ENCODE measurements around the gene RALGPS2. TPM values are rescaled to one million over a fixed set of nuclear protein-coding genes. Genes with fewer than 3 reads are reported as not detected.

Gene RALGPS2
- total RNA-seq, 1 donor: 34.0 TPM

DNA sequence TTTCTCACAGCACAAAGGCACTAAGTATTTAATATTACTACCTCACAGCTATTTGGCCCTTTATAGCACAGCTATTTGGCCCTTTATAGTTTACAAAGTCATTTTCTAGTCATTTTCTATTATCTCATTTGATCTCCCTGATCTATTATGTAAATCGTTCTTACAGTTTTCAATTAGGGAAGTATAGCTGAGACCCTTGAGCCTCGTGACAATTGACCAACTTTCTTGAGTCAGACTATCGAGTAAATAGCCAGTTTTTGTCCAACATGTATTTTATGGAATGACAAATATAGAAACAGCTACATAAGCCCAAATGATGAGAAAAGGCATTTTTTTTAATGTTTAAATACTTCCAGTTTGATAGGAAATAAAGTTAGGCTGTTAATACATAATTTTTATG, 152.9 kb downstream of the RALGPS2 start:
- Histone ChIP-seq H3K27me3 (ENCODE audit: insufficient read depth, low read length) (no peaks in the 10 kb centered on the region), H3K4me1 (ENCODE audit: insufficient read depth, low read length) (no peaks in the 10 kb centered on the region), H3K9me3 (ENCODE audit: low read depth, low read length) (no peaks in the 10 kb centered on the region), H3K4me3 (ENCODE audit: low read length) (no peak overlapping the region)

DNA sequence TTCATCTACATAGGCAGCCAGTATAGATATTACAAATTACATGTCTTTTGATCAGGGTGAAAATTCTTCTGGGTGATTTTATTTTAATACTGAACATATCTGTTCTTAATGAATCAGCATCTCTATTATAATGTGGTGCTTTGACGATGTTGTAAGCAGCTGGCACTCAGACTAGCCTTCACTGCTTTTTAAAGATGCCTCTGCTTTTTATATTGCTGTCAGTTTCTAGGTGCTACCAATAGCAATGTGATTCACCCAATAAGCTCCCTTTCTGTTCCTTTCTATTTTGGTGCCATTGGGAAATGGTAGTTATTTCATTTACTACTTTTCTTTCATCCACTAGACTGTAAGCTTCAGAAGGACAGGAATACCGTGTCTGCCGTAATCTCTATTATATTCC, 156.9 kb downstream of the RALGPS2 start:
- Histone ChIP-seq H3K4me1 (ENCODE audit: insufficient read depth, low read length) (no peaks in the 10 kb centered on the region), H3K27me3 (ENCODE audit: insufficient read depth, low read length) (no peaks in the 10 kb centered on the region), H3K4me3 (ENCODE audit: low read length) (no peak overlapping the region), H3K9me3 (ENCODE audit: low read depth, low read length) (no peaks in the 10 kb centered on the region)

DNA sequence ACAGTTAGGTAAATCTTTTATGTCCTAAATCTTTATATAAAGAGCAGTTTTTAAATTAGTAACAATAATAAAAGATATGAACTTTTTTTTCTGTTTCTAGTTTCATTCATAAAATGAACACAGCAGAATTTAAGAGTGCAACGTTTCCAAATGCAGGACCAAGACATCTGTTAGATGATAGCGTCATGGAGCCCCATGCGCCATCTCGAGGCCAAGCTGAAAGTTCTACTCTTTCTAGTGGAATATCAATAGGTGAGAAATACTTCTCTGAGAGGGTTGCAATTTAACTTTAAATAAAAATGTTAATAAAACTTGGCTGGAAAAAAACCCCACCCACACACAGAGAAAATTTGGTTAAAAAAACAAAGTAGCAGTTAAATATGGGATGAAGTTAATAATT, 160.8 kb downstream of the RALGPS2 start:
- H3K27me3 ChIP-seq (ENCODE audit: insufficient read depth, low read length): no peaks in the 10 kb centered on the region
- no peak overlapping the region for H3K4me3 ChIP-seq (ENCODE audit: low read length)
- no peaks in the 10 kb centered on the region for H3K4me1 ChIP-seq (ENCODE audit: insufficient read depth, low read length)
- no peaks in the 10 kb centered on the region for H3K9me3 ChIP-seq (ENCODE audit: low read depth, low read length)

DNA sequence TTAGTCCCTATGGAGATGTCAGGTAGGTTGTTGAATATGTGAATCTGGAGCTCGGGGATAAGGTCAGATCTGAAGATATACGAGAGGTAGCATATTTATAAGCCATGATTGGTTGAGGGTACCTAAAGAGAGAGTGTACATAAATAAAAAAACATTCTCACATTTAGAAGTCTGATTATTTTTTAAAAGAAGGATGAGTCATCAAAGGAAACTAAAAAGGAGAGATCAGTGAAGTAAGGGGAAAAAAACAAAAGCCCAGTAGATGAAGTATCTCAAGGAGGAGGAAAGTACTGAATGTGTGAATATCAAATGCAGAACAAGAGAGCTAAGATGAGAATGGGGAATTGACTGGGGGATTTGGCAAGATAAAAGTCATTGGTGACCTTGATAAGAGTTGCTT, 161.5 kb downstream of the RALGPS2 start:
- Histone ChIP-seq H3K9me3 (ENCODE audit: low read depth, low read length) (no peaks in the 10 kb centered on the region), H3K4me1 (ENCODE audit: insufficient read depth, low read length) (no peaks in the 10 kb centered on the region), H3K4me3 (ENCODE audit: low read length) (no peak overlapping the region), H3K27me3 (ENCODE audit: insufficient read depth, low read length) (no peaks in the 10 kb centered on the region)

DNA sequence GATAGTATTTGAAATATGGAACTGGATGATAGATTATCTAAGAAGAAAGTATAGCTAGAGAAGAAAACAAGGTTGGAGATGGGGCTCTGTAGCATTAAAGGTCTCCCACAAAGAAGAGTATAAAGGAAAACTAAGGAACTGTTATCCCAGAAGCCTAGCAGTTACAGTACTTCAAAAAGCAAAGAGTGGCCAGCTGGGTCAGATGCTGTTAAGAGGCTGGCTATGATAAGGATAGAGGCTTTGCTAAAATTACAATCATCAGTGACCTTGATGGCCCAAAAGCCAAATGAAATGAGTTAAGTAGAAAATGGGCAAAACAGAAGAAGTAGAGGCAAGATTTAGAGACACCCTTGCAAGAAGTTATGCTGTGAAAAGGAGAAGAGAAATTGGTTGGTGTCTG, 170.9 kb downstream of the RALGPS2 start:
- H3K4me3 ChIP-seq (ENCODE audit: low read length): no peak overlapping the region
- H3K4me1 ChIP-seq (ENCODE audit: insufficient read depth, low read length): no peaks in the 10 kb centered on the region
- no peaks in the 10 kb centered on the region for H3K9me3 ChIP-seq (ENCODE audit: low read depth, low read length)
- H3K27me3 ChIP-seq (ENCODE audit: insufficient read depth, low read length): no peaks in the 10 kb centered on the region

DNA sequence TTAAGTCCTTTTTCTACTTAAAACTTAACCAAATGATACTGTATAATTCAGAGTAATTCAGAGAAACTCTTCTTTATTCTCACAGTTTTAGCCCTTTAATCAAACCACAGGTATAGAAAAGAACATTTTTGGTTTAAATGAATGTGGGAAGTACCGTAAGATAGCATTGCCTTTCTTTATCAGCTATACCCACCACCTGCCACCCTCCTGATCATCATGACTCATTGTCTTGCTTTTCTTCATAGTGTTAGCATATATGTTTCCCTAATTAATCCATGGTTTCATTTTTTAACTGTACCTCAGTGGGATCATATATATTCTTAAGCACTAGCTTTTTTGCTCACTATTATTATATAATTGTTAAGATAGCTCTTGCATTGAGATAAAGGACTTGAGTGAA, 173.4 kb downstream of the RALGPS2 start:
- H3K27me3 ChIP-seq (ENCODE audit: insufficient read depth, low read length): no peaks in the 10 kb centered on the region
- H3K4me1 ChIP-seq (ENCODE audit: insufficient read depth, low read length): no peaks in the 10 kb centered on the region
- no peaks in the 10 kb centered on the region for H3K9me3 ChIP-seq (ENCODE audit: low read depth, low read length)
- H3K4me3 ChIP-seq (ENCODE audit: low read length): no peak overlapping the region

DNA sequence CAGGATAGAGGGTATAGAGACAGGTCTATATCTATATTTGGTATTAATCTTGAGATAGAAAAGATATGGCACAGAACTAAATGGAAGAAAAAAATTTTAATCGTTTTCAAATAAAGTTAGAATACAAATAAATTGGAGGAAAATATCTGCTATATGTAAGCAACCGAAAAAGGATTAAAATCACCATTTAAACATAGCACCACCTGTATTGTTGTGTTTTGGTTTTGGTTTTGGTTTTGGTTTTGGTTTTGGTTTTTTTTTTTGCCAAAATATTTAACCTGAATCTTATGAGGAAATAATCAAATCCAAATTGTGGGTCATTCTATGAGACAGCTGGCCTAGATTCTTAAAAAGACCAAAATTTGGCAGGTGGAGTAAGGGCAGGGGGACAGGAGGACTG, 174.4 kb downstream of the RALGPS2 start:
- H3K4me3 ChIP-seq (ENCODE audit: low read length): no peak overlapping the region
- no peaks in the 10 kb centered on the region for H3K9me3 ChIP-seq (ENCODE audit: low read depth, low read length)
- no peaks in the 10 kb centered on the region for H3K27me3 ChIP-seq (ENCODE audit: insufficient read depth, low read length)
- no peaks in the 10 kb centered on the region for H3K4me1 ChIP-seq (ENCODE audit: insufficient read depth, low read length)

DNA sequence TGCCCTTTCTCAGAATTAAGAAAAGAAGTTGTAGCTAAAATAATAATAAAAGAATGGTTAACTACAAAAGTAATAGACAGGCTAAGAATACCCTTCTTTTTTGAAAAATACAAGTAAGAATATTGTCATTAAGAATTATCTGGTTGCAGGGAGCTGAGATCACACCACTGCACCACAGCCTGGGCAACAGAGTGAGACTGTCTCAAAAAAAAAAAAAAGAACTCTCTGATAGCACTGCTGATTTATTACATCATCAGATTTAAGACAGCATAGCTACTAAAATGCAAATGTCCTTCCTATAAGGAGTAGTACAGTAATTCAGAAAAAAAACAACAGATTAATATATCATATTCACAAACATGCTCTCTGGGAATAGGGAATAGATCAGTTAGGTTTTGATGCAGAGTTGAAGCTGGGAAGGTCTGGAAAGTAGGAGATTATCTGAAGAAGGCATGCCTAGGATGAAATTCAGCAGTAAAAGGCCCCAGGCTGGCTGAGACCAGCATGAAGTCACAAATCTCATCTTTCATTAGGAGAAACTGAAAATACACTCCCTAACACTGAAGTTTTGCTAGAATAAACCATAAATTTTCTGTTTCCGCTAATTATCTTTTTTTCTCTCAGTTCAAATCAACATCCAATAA, 176.6 kb downstream of the RALGPS2 start:
- Histone ChIP-seq H3K9me3 (ENCODE audit: low read depth, low read length) (no peaks in the 10 kb centered on the region), H3K27me3 (ENCODE audit: insufficient read depth, low read length) (no peaks in the 10 kb centered on the region), H3K4me1 (ENCODE audit: insufficient read depth, low read length) (no peaks in the 10 kb centered on the region), H3K4me3 (ENCODE audit: low read length) (no peak overlapping the region)

DNA sequence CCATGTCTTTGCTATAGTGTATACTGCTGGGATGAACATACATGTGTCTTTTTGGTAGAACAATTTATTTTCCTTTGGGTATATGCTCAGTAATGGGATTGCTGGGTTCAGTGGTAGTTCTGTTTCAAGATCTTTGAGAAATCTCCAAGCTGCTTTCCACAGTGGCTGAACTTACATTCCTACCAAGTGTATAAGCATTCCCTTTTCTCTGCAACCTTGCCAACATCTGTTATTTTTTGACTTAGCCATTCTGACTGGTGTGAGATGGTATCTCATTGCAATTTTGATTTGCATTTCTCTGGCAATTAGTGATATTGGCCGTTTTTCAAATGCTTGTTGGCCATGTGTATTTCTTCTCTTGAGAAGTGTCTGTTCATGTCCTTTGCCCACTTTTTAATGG, 183.3 kb downstream of the RALGPS2 start:
- no peaks in the 10 kb centered on the region for H3K27me3 ChIP-seq (ENCODE audit: insufficient read depth, low read length)
- H3K4me3 ChIP-seq (ENCODE audit: low read length): no peak overlapping the region
- H3K4me1 ChIP-seq (ENCODE audit: insufficient read depth, low read length): no peaks in the 10 kb centered on the region
- no peaks in the 10 kb centered on the region for H3K9me3 ChIP-seq (ENCODE audit: low read depth, low read length)

DNA sequence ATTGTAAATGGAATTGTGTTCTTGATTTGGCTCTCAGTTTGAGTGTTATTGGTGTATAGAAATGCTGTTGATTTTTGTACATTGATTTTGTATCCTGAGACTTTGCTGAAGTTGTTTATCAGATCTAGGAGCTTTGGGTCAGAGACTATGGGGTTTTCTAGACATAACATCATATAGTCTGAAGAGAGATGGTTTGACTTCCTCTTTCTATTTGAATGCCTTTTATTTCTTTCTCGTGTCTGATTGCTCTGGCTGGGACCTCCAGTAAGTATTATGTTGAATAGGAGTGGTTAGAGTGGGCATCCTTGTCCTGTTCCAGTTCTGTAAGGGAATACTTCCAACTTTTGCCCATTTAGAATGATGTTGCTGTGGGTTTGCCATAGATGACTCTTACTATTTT, 185.0 kb downstream of the RALGPS2 start:
- H3K27me3 ChIP-seq (ENCODE audit: insufficient read depth, low read length): no peaks in the 10 kb centered on the region
- no peaks in the 10 kb centered on the region for H3K9me3 ChIP-seq (ENCODE audit: low read depth, low read length)
- no peaks in the 10 kb centered on the region for H3K4me1 ChIP-seq (ENCODE audit: insufficient read depth, low read length)
- no peak overlapping the region for H3K4me3 ChIP-seq (ENCODE audit: low read length)

DNA sequence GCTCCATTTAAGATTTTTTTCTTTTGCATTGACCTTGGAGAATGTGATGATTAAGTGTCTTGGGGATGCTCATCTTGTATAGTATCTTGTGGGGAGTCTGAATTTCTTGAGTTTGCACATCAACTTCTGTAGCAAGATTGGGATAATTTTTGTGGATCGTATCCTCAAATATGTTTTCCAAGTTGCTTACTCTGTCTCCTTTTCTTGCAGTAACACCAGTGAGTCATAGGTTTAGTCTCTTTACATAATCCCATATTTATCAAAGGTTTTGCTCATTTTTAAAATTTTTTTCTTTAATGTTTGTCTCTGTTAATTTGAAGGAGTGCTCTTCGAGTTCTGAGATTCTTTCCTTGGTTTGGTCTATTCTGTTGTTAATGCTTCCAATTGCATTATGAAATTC, 187.6 kb downstream of the RALGPS2 start:
- no peaks in the 10 kb centered on the region for H3K4me1 ChIP-seq (ENCODE audit: insufficient read depth, low read length)
- H3K4me3 ChIP-seq (ENCODE audit: low read length): no peak overlapping the region
- no peaks in the 10 kb centered on the region for H3K9me3 ChIP-seq (ENCODE audit: low read depth, low read length)
- no peaks in the 10 kb centered on the region for H3K27me3 ChIP-seq (ENCODE audit: insufficient read depth, low read length)

DNA sequence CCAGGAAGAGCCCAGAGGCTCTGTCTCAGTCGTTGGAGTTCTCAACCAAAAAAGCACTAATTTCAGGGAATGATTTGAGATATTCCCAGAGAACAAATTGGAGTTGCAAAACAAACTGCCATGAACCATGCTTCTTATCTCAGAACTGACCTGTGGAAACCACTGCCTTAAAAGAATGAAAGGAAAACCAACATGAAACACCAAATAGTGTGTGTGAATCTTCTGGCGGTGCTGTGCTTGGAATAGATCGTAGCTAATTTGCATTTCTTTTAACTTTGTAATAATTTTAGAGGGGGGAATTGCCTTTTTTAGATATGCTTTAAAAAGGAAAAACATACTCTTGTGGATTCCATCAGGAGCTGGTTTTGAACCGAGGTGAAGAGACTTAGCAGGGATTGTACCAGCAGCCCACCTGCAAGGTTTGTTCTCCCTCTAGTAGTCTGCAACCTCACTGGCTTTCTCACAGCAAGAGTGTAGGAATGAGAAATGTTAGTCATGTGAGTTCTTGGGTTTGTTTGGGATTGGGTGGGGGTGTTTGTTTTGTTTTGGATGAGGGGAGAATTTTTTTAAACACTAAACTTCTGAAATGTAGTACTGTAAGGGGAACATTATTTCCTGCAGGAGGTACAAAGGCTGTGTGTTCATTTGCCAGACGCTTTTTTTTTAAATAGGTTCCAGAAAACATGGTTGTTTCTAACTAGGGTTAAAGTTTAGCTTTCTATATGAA, 191.6 kb downstream of the RALGPS2 start:
- Histone ChIP-seq H3K4me3 (ENCODE audit: low read length) (no peak overlapping the region), H3K27me3 (ENCODE audit: insufficient read depth, low read length) (no peaks in the 10 kb centered on the region), H3K9me3 (ENCODE audit: low read depth, low read length) (no peaks in the 10 kb centered on the region), H3K4me1 (ENCODE audit: insufficient read depth, low read length) (no peaks in the 10 kb centered on the region)

DNA sequence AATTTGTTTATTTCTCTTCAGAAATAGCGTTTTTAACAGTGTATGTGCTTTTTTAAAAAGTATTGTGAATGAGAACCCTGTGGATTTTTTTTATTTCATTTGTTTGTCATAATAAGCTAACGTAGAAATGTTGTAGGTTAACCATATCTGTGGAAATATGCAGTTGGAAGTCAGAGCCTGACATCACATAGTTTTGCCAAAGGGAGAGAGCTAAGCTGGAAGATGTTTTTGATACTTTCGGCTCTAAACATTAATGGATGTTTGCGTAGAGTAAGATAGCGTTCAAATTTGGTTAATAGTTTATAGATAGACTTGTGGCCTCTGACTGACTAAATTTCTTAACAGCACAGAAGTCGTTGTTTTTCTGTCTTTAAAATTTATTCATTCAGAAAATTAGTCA, 193.3 kb downstream of the RALGPS2 start:
- Histone ChIP-seq H3K27me3 (ENCODE audit: insufficient read depth, low read length) (no peaks in the 10 kb centered on the region), H3K4me3 (ENCODE audit: low read length) (no peak overlapping the region), H3K4me1 (ENCODE audit: insufficient read depth, low read length) (no peaks in the 10 kb centered on the region), H3K9me3 (ENCODE audit: low read depth, low read length) (no peaks in the 10 kb centered on the region)

DNA sequence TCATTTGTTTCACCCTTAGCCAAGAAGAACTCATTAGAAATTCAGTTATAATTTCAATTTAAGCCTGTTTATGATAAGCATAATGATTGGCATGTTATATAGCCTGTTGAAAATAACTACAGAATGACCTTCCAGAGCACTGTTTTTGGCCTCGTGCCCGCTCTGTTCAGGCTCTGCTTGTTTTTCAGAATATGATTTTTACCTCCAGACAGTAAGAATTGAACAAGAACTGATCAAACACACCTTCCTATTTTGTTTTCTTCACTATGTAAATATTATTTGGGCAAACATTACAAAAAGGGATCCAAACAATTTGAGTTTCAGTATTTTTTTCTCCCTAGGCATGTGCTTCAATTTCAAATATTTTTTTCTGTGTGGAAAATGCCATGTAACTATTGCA, 193.9 kb downstream of the RALGPS2 start:
- Histone ChIP-seq H3K4me1 (ENCODE audit: insufficient read depth, low read length) (no peaks in the 10 kb centered on the region), H3K4me3 (ENCODE audit: low read length) (no peak overlapping the region), H3K9me3 (ENCODE audit: low read depth, low read length) (no peaks in the 10 kb centered on the region), H3K27me3 (ENCODE audit: insufficient read depth, low read length) (no peaks in the 10 kb centered on the region)

DNA sequence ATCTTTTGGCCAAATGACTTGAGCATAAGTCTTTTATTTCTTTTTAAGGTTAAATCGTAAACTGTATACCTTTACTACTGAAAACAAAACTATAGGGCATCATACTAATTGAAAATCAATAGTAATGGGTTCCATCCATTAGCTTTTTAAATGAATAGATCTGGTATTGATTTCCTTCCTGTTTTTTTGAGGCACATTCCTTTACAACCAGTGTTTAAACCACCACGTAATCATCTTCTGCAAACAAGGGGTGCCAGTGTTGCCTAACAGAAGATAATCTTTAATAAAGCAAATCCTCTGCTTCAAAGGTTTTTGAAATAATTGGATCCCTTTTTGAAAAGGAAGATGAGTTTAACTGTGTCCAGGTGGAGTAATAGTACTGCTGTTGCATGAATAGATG, 194.5 kb downstream of the RALGPS2 start:
- peaks cover 4% of the 10 kb centered on the region for H3K9me3 ChIP-seq (ENCODE audit: low read depth, low read length)
- H3K4me1 ChIP-seq (ENCODE audit: insufficient read depth, low read length): no peaks in the 10 kb centered on the region
- no peak overlapping the region for H3K4me3 ChIP-seq (ENCODE audit: low read length)
- H3K27me3 ChIP-seq (ENCODE audit: insufficient read depth, low read length): no peaks in the 10 kb centered on the region

DNA sequence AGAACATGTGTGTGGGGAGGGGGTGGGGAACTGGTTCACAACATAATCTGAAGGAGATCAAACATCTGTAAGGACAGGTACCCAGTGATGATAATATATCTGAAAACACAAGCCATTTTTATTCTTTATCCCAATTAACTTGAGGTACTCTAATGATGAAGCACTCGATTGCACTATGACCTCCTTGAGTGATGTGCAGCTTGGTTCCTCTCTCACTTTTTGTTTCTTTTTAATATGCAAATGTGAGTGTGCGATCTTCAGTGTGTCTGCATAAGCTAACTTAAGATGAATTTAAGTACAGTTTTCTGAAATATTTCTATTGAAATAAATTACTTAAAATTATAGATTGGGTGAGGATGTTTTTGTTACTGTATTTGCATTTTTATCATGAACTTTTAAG, 196.5 kb downstream of the RALGPS2 start:
- H3K4me3 ChIP-seq (ENCODE audit: low read length): no peak overlapping the region
- no peaks in the 10 kb centered on the region for H3K27me3 ChIP-seq (ENCODE audit: insufficient read depth, low read length)
- H3K4me1 ChIP-seq (ENCODE audit: insufficient read depth, low read length): no peaks in the 10 kb centered on the region
- peaks cover 7% of the 10 kb centered on the region for H3K9me3 ChIP-seq (ENCODE audit: low read depth, low read length)
